ENCODE data around the gene LRRC7.

LRRC7 gene

DNA sequence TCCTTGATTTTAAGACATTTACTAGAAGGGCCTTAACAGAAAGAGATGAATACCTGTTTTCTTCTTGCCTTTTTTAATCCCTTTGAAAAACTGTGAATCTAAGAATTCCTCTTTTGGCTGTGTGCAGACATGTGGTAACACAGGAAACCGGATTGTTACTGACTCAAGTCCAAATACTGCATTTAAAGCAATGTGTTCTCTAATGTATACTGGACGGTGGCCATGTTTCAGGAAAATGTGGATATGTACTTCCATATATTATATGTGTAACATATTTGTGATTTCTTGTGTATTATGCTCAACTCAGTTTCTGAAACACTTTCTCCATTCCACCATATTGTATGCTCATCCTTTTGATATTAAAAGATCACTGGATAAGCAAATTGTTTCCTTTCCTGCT is 185.1 kb downstream of the LRRC7 start:
- in situ Hi-C loops (cut with HindIII; ENCODE audit: low sequenced_read_pairs), result no loop called here
- TF ChIP-seq, protein P1, sequence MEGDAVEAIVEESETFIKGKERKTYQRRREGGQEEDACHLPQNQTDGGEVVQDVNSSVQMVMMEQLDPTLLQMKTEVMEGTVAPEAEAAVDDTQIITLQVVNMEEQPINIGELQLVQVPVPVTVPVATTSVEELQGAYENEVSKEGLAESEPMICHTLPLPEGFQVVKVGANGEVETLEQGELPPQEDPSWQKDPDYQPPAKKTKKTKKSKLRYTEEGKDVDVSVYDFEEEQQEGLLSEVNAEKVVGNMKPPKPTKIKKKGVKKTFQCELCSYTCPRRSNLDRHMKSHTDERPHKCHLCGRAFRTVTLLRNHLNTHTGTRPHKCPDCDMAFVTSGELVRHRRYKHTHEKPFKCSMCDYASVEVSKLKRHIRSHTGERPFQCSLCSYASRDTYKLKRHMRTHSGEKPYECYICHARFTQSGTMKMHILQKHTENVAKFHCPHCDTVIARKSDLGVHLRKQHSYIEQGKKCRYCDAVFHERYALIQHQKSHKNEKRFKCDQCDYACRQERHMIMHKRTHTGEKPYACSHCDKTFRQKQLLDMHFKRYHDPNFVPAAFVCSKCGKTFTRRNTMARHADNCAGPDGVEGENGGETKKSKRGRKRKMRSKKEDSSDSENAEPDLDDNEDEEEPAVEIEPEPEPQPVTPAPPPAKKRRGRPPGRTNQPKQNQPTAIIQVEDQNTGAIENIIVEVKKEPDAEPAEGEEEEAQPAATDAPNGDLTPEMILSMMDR (IDR thresholded peaks at IDR 0.05; ENCODE audit: low read depth, low read length, missing control alignments), result no peak
- no peak for DNase-seq (ENCODE audit: low read depth)
- H3K4me3 ChIP-seq (ENCODE audit: low read depth, low read length), result no peak overlapping the region

DNA sequence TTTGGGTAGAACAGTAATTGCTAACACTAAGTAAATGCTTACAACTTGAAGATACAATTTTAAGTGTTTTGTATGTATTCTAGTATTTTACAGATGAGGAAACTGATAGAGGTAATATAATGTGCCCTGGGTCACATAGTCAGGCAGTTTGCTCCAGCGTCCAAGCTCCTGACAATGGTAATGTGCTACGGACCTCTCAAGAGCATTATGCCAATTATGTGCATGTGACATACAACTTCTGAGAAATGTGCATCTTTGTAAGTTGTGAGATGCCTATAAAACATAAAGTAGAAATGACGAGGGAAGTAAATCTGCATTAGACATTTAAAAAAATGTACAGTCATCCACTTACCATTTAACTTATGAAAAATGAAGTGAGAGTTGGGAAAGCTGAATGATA is 186.8 kb downstream of the LRRC7 start:
- TF ChIP-seq, protein P1 (IDR thresholded peaks at IDR 0.05; ENCODE audit: low read depth, low read length, missing control alignments), result no peak
- H3K4me3 ChIP-seq (ENCODE audit: low read depth, low read length), result no peak overlapping the region
- in situ Hi-C loops (cut with HindIII; ENCODE audit: low sequenced_read_pairs), result no loop called here
- no peak for DNase-seq (ENCODE audit: low read depth)

DNA sequence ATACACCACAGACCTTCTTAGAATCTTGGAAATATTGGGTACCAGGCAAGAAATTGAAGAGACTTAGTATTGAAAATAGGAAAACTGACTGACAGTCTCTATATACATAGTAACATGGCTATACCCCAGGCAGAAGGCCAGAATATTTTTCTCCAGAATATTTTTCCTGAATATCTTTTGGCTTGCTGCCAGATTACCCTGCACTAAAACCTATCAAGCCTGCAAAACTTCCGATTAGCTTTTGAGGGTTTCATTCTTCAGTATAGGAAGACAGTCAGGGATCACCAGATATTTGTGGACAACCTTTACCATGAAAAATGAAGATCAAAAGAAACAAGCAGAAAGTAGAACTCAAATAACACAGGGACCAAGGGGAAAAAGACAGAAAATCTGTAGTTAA is 187.9 kb downstream of the LRRC7 start:
- no peak overlapping the region for H3K4me3 ChIP-seq (ENCODE audit: low read depth, low read length)
- in situ Hi-C loops (cut with HindIII; ENCODE audit: low sequenced_read_pairs), result no loop called here
- TF ChIP-seq, protein P1 (IDR thresholded peaks at IDR 0.05; ENCODE audit: low read depth, low read length, missing control alignments), result no peak
- no peak for DNase-seq (ENCODE audit: low read depth)

DNA sequence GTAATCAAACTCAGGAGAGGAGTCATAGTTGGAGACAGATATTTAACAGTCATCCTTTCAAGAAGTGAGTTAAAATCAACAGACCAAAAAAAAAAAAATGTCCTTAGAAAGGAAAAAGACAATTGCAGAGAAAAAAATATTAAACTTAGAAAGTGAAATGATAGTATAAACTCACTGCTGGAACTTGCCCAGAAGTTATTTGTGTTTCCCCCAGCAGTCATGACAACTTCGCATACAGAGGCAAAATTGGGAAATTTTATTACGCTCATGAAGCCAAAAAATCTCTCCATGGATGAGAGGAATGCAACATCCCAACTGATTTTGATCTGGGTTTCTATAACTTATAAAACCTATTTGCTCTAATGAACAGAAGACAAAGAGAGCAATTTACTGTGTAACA is 198.2 kb downstream of the LRRC7 start:
- DNase-seq (ENCODE audit: low read depth), result no peak
- in situ Hi-C loops (cut with HindIII; ENCODE audit: low sequenced_read_pairs), result no loop called here
- TF ChIP-seq, protein P1 (IDR thresholded peaks at IDR 0.05; ENCODE audit: low read depth, low read length, missing control alignments), result no peak

DNA sequence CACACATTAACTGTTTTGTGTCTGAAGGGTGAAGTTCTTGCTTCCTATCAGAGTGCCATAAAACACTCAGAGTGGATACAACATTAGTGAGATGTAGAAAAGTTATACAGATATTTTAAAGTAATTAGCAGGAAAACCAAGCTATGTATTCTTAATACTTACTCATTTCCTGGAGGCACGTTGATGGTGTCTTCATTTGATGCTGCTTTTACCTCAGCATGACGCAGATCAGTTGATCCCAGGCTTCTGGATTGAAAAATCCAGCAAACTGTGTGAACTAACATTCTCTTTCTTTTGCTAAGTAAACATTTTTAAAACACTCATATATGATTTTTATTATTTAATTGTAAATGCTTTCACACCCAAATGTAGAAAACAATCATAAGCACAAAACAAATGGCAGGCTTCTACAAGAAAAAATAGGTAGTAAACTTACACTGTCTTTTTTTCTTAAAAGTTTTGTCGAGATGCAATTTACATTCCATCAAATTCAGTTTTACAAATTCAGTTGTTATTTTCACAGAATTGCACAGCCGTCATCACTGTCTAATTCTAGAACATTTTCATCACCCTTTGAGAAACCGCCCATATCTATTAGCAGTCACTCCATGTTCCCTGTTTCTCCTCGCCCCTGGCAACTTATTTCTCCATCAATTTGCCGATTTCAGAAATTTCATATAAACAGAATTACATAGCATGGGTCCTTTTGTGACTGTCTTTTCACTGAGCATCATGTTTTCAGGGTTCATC is 198.9 kb downstream of the LRRC7 start:
- in situ Hi-C loops (cut with HindIII; ENCODE audit: low sequenced_read_pairs), result no loop called here
- TF ChIP-seq, protein P1 (IDR thresholded peaks at IDR 0.05; ENCODE audit: low read depth, low read length, missing control alignments), result no peak
- no peak for DNase-seq (ENCODE audit: low read depth)
- H3K4me3 ChIP-seq (ENCODE audit: low read depth, low read length), result no peak overlapping the region

More for the DNA sequence above, 198.2 kb downstream of the LRRC7 start:
- no peak overlapping the region for H3K4me3 ChIP-seq (ENCODE audit: low read depth, low read length)

DNA sequence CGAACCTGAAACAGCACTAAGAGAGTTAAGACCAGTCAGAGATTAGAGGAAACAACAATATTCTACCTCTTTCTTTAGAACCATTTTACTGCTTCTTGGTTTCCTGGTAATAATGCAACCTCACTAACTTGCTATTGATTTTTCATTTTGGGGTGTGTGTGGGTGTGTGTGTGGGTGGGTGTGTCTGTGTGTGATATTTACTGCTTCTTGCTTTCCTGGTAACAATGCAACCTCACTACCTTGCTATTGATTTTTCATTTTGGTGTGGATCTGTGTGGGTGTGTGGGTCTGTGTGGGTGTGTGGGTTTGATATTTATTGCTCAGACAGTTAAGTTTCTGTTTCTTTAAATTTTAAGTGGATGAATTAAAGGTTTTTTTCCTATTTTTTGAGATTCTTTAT is 208.8 kb downstream of the LRRC7 start:
- no peak overlapping the region for H3K4me3 ChIP-seq (ENCODE audit: low read depth, low read length)
- TF ChIP-seq, protein P1 (IDR thresholded peaks at IDR 0.05; ENCODE audit: low read depth, low read length, missing control alignments), result no peak
- DNase-seq (ENCODE audit: low read depth), result no peak
- in situ Hi-C loops (cut with HindIII; ENCODE audit: low sequenced_read_pairs), result no loop called here

Measured in astrocyte of the cerebellum (primary cell).